Inflammatory macrophage (primary cell): ENCODE data around the gene SHC4.

Source experiments
- DNase-seq, 2 donors: peaks; one replicate each; pipeline ENCODE4 v3.0.0-alpha.2; 2020 to 2022

The SHC4 gene

DNA sequence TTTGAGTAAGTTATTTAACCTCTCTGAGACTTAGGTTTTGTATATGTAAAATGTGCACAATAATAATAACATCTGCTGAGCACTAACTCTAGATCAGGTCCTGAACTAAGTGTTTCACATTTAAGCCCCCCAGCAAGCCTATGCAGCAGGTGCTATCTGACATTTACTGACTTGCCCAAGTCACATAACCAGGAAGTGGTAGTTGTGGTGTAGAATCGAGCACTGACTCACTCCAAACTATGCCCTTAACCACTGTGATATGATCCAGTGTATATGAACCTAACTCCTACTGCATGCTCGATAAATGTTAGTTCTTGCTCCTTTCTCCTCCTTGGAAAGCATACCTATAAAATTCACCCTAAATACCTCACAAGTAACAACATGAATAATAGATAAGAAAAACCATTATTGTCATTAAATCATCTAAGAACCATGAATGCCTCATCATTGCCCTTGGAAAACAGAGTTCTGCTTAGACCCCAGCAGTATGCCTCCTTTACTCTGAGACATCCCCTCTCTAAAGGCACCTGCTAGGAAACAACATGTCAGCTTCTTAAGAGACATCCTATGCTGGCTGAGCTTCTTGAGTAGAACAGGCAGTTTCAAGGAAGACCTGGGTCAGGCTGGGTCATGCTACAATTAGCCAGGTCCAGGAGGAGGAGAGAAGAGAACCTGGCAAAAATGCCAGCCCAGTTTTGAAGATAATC is 3.0 kb upstream of the SHC4 start:
- no peak for DNase-seq

DNA sequence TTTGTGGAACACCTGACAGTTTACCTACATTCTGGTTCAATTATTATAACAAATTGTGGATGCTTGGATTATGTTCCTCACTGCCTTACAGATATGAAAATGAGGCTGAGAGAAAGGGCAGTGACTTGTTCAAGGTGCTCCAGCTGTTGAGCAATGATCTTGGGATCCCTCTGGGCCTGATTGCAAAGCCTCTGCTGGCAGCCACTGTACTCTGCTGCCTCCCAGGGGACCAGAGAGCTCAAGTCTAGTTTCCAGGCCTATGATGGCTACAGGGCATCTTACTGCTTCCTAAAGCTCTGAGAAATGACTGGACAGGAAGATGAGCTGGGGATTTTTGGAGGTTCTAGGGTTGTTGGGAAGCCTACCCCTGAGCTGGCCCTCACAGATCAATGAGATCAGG is 2.3 kb upstream of the SHC4 start:
- DNase-seq, result no peak

DNA sequence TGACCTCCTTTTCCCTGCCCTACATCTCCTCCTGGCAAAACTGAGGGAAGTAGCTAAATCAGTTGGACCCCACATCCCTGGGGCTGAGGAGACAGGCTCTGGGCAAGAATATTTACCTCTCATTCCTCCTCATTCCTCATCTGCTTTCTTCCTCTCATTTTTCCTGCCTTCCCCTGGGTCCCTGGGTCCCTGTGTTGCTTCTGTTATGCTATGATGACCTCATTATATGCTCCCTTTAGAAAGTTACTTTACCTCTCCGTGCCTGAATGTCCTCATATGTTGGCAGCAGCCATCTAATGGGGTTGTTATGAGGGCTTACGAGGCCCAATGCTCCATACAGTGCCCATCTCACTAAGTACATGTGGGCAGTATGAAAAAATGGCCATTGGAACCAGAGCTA is 1.2 kb upstream of the SHC4 start:
- no peak for DNase-seq

DNA sequence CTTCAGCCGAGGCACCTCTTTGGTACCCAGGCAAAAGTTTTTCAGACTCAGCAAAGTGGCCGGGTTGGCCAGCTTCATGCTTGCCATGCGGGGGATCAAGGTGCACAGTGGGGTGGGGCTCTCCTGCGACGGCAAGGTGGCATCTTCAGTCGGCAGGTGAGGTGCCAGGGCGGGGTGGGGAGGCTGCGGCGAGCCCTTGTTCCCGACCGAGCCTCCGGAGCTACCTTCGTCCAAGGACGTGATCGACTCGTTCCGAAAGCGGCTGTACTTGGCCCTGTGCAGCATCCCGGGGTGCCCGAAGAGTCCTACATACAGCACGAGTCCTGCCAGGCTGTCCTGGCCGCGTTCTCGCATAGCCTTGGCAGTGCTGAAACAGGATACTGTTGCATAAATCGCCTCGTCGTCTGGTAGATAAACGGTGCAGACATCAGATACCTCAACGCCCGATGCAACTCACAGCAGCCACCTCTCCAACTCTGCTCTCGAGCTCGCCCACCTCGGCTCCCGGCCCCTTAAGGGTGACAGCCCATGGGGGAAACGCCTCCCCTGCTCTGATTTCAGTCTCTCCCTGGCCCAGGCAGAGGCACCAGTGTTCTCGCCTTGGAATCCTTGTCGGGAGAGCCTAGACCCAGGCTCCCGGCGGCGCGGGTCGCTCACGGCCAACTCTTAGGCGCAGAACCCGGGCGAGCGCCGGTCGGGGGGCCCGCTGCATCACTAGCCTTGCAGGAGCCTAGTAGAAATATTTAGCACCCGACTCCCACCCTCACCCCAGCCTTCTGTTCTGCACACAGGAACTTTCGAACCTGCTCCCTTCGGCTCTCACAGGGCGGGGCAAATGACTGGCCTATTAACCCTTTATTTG is 826 bp downstream of the SHC4 start:
- DNase-seq, result no peak

DNA sequence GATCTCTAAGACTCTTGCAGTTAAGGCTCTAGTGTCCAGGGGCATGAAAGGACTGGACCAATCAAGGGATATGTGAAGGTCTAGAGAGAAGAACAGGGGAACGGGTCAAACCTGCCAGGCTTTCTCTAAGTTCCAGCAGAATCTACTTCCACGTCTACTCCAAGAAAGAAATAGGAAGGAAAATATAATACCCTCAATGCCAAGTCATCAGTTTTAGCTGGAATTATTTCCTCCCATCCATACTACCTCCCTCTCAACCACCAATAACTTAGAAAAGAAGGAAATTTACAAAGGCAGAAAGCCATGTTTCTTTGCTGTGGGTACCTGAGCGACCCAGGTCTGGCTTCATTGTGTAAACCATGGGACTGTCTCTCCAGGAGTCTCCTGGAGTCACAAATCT is 7.8 kb downstream of the SHC4 start:
- DNase-seq, result no peak

DNA sequence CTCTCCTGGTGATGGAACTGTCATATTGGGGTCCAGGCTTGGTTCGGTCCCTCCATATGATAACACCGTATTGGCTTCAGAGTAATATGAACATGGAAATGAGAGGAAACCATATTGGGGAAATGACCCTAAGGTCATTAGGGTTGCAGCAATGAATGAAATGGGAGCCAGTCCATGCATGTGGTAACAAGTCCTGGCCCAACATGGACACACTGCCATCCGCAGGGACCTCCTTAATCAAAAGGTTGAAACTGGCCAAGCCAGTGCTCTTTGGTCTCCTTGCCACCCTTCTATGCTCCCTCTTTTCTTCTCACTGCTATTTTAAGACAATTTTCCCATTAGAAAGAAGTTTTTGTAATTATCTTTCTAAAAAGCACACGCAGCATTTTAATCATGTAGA is 8.3 kb downstream of the SHC4 start:
- DNase-seq, result no peak

DNA sequence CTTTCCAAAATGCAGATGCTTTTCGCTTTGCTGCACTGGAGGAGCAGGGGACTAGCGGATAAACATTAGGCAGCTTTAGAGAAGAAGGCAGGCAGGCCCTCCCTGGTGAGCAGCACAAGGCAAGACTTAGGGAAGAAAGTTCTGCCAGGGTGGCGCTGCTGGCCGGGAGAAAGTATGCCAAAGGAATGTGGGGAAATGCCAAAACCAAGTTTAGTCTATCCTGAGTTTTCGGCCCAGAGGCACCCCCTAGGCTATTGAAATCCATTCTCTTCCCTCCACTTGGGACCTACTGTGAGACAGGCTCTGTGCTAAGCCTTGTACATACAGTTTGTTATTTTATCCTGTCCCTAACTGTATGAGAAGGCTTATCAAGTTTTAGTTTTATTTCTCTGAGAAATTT is 9.2 kb downstream of the SHC4 start:
- DNase-seq, result no peak

DNA sequence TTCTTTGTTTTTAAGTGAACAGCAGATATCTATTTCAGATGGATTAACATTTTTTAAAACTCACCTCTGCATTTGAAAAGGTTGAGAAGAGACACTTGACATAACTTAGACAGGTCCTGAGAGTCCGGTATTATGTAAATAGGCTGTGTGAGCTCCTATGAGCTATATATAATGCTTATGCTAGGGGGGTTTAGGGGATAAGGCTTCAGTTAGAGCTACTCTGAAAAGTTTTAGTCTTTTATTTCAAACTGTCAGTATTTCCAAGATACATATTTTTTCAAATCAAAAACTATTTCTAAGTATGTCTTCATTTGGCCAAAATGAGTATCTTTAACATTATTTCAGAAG is 16.9 kb downstream of the SHC4 start:
- DNase-seq, result no peak

DNA sequence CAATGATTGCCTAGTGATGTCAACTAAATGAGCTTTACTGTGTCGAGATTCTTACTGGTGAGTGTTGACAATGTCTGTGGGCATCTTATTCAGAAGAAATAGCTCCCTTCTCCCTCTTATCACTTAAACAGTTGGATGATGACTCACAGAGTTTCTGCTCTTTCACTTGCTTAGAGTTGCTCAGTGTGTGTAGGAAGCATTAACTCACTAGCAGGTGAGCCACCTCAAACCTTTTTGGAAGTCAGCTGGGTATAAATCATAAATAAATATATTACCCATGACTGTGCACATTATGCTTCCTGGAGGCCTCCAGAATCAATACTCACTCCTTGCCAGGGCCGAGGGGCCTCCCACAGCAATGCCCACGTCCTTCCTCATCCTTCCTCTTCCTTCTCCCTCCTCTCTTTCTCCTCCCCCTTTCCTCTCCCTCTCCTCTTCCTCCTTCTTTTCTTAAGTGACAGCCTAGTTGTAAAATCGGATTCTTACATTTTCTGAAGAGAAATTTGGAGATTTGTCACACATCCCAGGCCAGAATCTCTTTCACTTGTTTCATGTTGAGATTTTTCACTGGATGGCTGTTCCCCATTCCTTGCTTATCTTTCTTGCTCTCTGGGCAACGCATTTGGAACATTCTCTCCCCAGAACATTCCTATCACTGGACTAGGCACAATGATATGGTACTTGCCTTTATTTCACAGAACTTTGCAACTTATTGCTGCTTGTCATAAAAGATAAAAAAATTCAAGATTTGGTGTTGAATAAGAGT is 17.5 kb downstream of the SHC4 start:
- DNase-seq, result peak; percentile 3 to 24

DNA sequence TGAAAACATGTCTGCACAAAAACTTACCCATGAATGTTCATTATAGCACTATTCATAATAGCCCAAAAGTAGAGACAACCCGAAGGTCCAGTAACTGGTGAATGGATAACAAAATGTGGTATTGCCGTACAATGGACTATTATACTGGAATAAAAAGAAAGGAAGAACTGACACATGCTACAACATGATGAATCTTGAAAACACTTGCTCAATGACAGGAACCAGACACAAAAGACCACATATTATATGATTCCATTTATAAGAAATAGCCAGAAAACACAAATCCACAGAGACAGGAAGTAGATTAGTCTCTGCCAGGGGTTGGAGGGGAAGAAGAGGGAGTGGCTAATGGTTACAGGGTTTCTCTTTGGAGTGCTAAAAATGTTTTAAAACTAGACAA is 18.3 kb downstream of the SHC4 start:
- DNase-seq, result no peak

DNA sequence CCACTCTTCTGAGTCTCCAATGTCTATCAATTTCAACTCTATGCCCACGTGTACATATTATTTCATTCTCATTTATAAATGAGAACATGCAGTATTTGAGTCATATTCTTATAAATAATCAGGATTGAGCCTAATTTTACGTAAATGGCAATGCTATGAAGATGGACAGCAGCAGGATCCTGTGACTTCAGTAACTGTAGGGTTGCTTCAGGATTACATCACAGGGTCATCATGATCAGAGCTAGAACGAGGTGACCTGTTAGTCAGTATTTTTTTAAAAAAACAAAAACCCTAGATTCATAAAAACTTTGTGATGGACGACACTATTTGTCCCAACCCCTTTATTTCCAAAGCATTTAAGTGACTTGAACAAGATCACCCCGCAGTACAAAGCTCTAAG is 21.8 kb downstream of the SHC4 start:
- DNase-seq, result no peak

DNA sequence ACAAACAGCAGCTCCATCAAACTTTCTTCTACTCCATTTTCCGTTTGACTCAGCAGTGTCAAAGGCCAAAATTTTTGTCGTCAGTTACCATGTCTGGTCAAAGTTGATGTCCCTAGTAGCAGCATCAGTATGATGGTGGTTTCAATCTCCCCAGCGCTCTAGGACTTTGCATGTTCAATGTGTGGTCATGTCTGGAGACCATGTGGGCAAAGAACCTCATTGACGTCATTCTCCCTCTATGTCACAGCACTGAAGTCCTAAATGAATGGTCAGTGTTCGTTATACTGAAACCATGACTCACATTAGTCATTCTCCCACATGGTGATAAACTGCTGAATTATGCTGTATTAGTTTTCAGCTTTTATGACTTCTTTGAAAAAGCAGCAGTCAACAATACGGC is 23.2 kb downstream of the SHC4 start:
- DNase-seq, result no peak

DNA sequence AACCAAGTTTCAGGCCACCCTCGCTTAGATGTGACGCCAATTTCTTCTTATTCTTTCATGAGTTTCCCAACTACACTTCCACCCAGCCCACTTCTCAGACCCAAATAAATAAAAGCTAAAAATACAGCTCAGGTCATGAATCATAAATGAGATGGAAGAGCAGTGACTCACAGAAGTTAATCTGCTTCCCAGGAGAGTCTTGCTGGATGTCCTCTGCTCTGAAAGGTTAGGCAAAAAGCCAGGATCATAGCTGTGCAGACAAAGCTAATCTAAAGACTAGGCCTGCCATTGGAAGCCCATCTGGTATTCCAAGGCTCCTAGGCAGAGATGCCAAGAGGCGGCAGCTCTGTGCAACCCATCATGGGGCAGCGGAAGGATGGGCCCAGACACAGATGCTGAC is 24.1 kb downstream of the SHC4 start:
- no peak for DNase-seq

DNA sequence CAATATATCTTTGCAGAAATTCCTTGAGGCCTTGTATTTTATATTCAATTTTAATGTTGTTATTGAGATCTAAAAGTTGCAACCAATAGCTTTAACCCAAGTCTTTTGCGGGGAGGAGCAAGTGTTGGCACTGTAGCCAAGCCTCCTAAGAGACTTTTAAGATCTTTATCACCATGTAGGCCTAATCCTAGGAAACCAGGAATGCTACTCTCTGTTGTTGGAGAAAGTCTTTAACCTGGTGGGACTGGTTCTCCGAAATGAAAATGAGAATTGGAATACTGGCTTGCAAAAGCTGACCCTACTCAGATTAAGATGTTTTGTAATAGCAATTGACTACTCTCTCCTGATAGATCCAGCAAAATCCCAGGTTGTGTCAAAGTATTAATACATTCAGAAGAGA is 25.8 kb downstream of the SHC4 start:
- DNase-seq, result no peak

DNA sequence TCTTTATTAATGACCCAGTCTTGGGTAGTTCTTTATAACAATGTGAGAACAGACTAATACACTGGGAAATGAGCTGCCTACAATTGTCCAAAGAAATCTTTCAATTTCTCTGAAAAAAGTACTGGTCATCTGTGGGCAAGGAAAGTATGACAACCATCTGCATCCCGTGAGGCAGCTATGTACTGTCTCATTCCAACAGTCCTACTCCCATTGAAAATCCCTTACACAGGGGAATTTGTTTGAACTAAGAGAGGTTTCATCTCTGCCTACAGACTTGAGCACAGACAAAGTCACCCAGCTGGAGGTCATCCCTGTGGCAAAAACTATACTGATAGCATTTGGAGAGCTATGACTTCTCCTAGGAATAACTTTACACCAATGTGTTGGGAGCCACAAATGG is 27.1 kb downstream of the SHC4 start:
- no peak for DNase-seq

DNA sequence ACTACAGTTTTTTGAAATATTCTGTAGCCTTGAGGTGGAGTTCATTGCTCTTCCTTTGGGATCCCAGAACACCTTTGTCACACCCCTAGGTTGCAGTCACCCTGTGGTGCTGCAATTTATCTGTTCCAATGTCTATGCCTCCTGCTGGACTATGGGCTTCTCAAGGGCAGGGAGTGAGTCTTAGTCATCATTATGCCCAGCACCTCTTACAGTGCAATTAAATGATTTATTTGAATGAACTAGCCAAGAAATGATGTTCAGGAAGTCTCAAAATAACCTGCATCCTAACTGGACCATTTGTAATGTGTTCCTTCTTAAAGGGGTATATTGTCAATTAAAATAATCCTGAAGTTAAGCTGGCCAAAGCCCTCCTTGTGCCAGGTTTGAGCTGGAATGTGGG is 28.5 kb downstream of the SHC4 start:
- DNase-seq, result no peak

DNA sequence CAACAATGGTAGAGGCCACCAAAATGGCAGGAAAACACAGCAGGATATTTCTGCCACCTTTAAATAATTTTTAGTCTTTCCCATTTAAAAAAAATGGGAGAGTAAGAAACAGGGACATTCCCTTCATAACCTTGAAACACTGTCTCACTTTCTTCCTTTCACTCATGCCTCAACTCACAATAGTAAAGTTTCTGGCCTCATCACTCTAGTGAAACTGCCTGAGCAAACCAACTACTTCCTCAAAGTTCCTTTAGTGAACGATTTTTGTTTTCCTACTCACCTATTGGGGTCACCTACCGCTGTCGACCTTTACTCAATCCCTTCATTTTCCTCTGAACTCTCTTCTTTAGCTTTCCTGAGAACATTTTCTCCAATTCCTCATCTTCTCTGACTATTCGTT is 33.0 kb downstream of the SHC4 start:
- no peak for DNase-seq

DNA sequence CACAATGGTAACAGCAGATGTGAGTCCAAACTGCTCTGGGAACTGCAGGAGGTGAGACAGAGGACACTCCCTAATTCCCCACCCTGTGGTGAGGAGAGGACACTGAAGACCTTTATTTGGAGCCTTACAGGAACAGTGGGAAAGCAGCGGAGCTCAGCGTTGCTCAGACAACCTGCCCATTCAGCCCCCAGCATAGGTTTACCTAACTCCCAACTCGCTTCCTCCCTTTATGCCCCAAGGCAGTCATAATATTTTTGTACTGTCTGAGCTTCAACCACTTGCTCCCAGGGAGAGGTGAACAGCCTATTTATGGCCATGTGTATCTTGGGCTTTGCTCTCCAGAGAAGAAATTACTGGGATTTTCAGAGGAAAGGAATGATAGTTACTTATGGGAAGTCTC is 34.1 kb downstream of the SHC4 start:
- DNase-seq, result no peak

DNA sequence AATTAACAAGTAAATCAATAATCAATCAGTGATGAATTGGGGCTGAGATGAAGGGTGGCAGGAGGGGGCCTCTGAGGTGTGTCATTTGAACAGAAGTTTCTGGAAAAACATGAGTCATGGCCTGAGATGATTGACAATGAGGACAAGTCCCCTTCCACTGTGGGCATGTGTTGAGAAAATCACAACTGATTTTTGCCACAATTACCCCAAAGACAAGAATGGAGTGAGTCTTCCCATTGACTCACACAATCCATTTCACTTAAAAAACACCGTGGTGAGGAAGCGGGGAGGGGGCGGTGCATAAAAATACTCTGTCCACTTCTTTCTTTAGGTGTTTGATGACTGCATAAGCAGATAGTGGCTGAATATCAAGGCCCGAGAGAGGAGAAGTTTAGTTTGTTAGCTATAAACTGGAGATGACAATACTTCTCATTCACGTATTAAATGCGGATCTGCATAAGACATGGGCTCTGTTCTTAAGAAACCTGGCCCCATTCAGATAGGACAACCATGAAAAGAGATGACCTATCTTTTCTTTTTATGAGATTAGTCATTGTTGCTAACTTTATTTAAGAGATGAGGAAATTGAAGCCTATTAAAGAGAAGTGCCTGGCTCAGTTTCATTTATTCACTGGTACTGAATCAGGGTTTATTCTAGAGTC is 34.7 kb downstream of the SHC4 start:
- DNase-seq, result no peak

DNA sequence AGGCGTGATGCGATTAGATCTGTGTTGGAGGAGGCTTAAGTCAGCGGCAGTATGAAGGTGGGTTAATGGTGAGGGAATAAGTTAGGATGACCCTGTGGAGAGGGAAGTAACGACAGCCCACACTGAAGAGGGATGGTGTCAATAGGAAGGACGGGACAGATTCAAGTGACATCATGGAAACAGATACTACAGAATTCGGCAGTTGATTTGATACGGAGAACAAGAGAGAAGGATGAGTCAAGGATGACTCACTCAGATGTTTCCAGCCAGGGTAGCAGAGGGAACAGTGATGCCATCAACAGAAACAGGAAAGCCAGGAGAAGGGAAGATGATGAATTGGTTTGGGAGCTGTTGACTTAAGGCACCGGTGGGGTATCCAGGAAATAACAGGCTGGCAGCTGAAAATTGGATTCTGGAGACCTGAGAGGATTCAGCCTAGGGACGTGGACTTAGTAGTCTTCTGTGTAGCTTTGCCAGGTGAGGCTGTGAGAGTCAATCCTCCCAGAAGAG is 38.0 kb downstream of the SHC4 start:
- DNase-seq, result no peak

DNA sequence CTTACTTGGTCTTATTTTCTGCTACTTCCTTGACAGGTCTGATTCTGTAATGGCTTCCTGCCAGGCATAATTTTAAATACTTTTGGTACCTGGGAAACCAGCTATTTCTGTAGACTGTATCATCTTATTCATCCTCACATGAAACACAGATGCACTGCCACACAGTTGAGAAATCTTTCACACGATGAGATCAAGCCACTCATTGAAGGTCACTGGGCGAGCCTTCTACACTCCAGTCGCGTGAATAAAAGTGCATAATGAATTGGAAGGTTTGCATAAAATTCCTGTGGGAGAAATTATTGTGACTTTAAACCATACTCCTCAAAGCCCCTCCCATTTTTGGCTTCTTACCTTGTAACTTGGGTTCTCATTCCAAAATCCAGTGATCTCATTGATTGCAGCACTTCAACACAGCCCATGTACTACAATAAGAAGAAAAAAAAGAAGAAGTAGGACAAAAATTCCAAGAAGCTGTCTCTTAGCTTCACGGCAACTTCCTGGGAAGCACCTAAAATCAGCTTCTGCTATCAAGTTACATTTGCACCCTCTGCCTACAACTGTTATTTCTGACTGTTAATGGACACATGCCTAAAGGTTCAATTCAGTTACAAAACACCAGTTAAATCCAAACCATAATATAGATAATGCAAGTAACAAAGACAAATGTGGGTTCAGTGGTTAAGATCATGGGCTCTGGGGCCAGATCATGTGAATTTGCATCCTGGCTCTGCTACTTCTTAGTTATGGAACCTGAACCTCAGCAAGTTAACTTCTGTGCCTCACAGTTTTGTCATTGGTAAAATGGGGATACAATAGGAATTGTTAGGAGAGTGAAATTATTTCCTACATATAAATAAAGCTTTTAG is 39.0 kb downstream of the SHC4 start:
- peak in 1 of 2 donors; percentile 18 for DNase-seq

DNA sequence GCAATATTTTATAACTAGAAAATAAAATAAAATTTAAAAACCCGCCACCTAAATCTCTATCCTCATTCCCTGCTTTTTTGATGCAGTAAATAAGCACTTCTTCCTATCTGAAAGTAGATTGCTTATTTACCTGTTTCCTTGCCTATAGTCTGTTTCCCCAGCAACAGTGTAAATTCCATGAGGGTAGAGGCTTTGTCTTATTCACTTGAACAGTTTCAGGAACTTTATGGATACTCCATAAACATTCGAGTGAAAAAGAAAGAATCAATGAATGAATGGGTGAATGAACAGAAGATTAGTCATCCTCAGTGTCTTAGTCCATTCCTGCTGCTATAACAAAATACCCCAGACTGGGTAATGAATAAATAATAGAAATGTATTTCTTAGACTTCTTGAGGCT is 41.7 kb downstream of the SHC4 start:
- DNase-seq, result no peak
